Tongue (tissue), 2 donors: ENCODE results near the gene CASP6. TPM values are rescaled to one million over a fixed set of nuclear protein-coding genes. Genes with fewer than 3 reads are reported as not detected.

Experiments used
- DNase-seq: peaks from one replicate; pipeline ENCODE4 v3.0.0-alpha.2; 2015
- total RNA-seq: library from RNA; depleted of rRNA; stranded (reverse); fragments of >200 nt; gene quantifications from one replicate; pipeline ENCODE4 v1.2.3, GENCODE V29; 2014

The CASP6 gene
- total RNA-seq: 18.4 TPM

- peak; percentile 90 for DNase-seq
Measured at GRCh38 chr4:109702950-109703663, at the start of gene CASP6. TSS of gene CASP6 (minus strand) at chr4:109703445. CDS start at chr4:109703395, 50 bp downstream.

DNA sequence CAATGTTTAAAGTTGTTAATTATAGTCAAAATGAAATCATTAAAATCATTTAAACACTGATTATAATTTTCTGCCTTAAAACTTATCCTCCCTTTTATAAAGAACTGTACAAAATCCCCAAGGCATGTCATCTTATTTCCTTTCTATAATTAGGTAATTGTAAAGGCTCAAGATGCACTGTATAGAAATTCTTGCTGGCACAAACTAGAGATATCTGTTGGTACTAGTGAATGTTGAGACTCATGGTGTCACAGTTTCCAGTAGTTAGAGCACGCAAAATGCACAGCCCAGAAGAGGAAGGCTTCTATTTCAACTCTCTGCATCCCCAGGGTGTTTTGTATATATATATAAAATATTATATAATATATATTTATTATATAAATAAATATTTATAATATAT lies 49.3 kb upstream of the CASP6 start:
- peak; percentile 28 for DNase-seq

DNA sequence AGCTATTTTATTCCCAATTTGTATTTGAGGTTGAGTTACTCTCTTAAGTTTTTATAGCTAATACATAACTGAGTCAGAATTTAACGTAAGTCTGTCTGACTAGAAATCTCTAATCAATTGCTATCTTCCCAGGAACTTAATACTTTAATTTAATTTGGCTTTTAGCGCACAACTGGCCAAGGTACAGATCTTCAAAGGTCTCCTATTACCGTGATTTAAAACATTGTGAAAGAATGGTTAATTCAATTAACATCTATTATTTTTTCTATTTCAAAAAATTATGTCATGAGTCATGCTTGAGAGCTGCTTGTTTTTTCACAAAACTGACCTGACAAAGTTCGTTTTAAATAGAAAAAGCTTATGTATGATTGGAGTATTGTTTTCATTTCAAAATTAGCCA lies 48.6 kb upstream of the CASP6 start:
- DNase-seq: no peak

GRCh38 chr4:109750652-109751244 lies 47.5 kb upstream of the CASP6 start:
- no peak for DNase-seq

DNA sequence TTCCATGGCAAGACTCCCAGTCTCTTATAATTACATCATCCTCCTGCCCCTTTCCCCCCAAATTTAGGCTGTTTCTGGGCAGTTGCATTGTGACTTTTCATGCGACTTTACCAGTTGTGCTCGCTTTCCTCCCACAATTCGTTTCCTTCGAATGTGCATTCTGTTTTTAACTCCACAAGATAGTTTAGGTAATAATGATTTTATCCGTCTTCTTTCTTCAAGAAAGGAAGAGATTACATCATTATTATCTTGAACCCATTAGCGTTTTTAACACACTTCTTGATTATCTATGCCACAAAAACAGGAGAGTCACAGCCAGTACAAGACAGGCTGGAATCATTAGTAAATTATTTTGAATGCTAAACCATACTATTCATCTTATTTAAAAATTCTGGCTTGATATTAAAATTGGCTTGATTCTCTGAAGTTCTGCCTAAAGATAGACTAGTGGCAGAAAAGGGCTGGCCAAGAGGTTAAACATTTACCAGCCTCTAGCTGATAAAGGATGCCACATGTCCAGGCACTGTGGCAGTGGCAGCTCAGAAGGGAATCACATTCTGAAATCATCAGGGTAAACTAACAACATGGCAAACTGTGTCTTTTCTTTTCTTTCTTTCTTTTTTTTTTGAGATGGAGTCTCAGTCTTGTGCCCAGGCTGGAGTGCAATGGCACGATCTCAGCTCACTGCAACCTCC lies 46.3 kb upstream of the CASP6 start:
- DNase-seq: no peak

- no peak for DNase-seq
Measured at GRCh38 chr4:109748114-109748513, 44.9 kb upstream of the CASP6 start.

GRCh38 chr4:109746728-109747127 lies 43.5 kb upstream of the CASP6 start:
- no peak for DNase-seq

GRCh38 chr4:109745830-109746229 lies 42.6 kb upstream of the CASP6 start:
- no peak for DNase-seq

GRCh38 chr4:109739547-109739946 lies 36.3 kb upstream of the CASP6 start:
- DNase-seq: no peak

DNA sequence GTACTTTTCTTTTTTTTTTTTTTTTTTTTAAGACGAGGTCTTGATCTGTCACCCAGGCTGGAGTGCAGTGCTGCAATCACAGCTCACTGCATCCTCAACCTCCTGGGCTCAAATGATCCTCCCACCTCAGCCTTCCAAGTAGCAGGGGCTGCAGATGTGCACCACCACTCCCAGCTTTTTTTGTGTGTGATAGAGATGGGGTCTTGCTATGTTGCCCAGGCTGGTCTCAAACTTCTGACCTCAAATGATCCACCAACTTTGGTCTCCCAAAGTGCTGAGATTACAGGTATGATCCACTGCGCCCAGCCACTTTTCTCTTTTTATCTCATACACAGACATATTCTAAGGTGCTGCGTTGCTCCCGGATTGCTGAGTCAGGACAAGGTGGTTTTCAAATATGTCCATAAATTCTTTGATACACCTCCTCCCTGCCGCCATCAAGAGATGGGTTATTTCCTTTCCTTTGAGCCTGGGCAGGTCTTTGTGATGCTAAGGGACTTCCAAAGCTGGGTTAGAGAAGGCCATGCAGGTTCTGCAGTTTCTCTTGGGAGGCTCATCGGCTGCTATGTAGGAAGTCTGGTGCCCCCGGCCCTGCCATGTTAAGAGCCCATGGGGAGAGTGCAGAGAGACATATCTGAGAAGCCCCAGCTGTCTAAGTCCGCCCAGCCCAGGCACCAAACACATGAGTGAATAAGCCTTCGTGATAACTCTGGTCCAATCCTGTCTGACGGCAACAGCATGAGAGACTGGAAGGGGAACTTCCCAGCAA lies 35.0 kb upstream of the CASP6 start:
- DNase-seq: no peak

- DNase-seq: no peak
Measured at GRCh38 chr4:109735566-109736365, 32.5 kb upstream of the CASP6 start.

DNA sequence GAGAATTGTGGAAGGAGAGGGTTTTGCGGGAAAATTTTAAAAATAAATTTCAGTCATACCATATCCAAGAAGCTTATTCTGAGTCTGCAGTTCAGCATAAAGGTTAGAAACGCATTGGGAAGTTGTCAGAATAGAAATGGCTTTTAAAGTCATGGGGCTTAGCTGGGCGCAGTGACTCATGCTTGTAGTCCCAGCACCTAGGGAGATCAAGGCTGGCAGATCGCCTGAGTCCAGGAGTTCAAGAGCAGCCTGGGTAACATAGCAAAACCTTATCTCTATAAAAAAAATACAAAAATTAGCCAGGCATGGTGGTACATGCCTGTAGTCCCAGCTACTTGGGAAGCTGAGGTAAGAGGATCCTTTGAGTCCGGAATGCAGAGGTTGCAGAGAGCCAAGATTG lies 30.5 kb upstream of the CASP6 start:
- DNase-seq: no peak

- DNase-seq: no peak
Measured at GRCh38 chr4:109730619-109731545, 27.6 kb upstream of the CASP6 start.

DNA sequence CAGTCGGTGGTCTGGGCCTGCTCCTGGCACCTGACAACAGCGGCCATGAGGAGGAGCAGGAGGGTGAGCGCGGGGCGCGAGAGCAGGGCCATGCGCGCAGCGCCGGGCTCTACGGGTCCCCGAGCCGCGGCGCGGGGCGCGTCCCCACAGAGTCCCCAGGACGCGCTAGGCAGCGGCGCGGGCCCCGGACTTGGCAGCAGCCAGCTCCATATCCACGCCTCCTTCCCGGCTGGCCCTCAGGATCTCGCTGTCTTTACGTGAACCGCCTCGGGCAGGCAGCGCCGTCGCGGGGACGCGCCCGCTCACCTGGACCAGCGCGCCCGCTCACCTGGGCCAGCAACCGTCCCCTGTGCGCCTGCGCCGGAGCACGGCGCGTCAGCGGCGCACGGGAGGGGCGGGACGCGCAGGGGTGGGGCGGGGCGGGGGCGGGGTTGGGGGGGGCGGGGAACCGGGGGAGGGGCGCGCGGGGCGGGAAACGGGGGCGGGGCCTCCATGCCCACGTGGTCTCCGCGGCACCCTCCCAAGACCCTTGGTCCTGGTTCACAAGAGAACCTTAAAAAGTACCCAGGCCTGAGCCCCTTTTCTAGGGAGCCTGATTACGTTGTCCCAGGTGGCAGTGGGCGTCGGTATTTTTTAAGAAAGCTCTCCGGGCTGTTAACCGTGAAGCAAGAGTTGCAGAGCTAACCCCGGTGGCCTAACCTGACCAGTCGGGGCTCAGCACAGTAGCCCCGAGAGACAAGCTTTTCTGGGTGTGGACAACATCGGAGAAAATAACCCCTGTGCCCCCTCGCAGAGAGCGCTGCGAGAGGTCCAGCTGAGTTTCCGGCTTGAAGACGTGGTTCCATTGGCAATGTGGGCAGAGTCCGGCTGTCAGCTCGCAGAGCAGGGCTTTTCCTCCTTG lies 26.7 kb upstream of the CASP6 start, which contains the start of gene PLA2G12A:
Gene PLA2G12A, minus strand, starts transcription at position 353 of the 901 bp plus-strand sequence. Its CDS starts 261 bp downstream, at position 92.
- DNase-seq: peak; percentile 85

DNA sequence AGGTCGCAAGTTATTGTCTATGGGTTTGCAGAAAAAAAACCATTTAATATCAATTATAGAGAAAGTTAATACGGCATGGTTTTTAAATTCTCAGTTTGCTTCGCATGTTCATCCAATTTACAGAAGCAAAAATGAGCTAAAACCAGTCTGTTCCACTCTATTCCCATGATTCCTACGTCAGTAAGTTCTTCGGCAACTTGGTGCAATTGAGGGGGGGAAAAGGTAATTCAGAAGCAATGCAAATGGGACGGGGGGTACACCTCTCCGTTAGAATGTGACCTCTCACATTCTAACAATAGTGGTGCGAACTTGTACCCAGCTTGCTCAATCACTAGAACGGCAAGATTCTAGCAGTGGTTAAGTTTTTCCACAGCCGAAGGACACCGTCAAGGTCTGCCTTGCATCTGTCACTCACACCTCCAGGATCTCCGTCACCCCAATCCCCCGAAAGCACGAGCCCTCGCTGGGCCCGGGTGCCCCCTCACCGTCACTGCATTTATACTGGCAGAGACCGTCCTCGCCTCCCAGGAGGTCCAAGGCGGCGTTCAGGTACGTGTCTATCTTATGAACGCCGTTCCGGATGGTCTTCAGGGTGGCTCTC lies 26.0 kb upstream of the CASP6 start:
- DNase-seq: peak; percentile 22

- DNase-seq: peak; percentile 10
Measured at GRCh38 chr4:109728385-109728784, 25.1 kb upstream of the CASP6 start.

GRCh38 chr4:109723110-109723509 lies 19.9 kb upstream of the CASP6 start:
- no peak for DNase-seq

GRCh38 chr4:109722357-109722756 lies 19.1 kb upstream of the CASP6 start:
- DNase-seq: no peak

- no peak for DNase-seq
Measured at GRCh38 chr4:109721033-109721432, 17.8 kb upstream of the CASP6 start.
